ENCODE results near the gene OR52H1. TPM values are rescaled to one million over a fixed set of nuclear protein-coding genes. Genes with fewer than 3 reads are reported as not detected.

Gene OR52H1
- total and polyA plus RNA-seq, 9 donors = 0.07 to 3.6 (median 0.66) TPM; not detected in 1

DNA sequence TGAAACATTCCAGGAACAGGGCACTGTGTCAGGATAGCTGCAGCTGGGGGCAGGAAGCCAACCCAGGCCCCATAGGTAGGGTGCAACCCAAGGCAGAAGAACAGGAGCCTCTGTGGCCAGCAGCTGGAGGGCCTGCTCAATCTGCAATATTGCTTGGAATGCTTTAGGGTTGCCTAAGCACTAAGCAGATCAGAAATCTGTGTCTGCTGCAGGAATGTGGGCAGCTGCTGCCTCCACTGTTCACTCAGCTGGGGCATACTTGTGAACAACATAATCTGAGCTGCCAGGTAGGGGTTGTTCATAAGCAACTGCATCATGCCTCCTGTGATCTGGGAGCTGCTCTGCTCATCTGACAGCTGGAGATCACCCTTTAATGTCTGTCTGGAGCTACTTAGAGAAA is 33.5 kb downstream of the OR52H1 start:
- TF ChIP-seq EP300 (IDR thresholded peaks at IDR 0.05) (no peak), POLR2A (IDR thresholded peaks at IDR 0.05) (no peak)
- TF ChIP-seq, protein P1, sequence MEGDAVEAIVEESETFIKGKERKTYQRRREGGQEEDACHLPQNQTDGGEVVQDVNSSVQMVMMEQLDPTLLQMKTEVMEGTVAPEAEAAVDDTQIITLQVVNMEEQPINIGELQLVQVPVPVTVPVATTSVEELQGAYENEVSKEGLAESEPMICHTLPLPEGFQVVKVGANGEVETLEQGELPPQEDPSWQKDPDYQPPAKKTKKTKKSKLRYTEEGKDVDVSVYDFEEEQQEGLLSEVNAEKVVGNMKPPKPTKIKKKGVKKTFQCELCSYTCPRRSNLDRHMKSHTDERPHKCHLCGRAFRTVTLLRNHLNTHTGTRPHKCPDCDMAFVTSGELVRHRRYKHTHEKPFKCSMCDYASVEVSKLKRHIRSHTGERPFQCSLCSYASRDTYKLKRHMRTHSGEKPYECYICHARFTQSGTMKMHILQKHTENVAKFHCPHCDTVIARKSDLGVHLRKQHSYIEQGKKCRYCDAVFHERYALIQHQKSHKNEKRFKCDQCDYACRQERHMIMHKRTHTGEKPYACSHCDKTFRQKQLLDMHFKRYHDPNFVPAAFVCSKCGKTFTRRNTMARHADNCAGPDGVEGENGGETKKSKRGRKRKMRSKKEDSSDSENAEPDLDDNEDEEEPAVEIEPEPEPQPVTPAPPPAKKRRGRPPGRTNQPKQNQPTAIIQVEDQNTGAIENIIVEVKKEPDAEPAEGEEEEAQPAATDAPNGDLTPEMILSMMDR (IDR thresholded peaks at IDR 0.05) = no peak
- Histone ChIP-seq H3K27ac (no peak overlapping the region), H3K4me3 (no peak overlapping the region), H3K4me1 (ENCODE audit: insufficient read depth) (no peaks in the 10 kb centered on the region), H3K9me3 (no peaks in the 10 kb centered on the region), H3K36me3 (no peaks in the 10 kb centered on the region), H3K27me3 (no peaks in the 10 kb centered on the region)
- intact Hi-C loops (cut with DNase I) = no loop called here
- DNase-seq = no peak

DNA sequence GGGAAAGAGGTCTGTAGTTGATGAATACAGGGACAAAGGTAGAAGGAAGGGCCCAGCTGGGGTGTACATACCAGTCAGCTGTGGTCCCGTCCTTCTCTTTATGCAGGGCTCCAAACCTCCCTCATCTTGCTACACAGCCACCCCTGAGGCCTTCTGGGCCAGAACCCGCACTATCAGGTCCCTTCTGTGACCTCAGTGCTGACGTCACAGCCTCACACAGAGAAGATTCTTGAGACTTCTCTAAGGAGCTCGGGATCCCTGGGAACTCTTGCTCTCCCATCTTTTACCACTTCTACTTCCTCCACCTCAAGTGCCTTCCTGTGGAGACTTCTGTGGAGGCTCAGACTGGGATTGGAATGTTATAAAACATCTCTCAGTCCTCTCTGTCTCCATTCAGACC is 38.5 kb downstream of the OR52H1 start, which contains the start of gene UBQLN3:
UBQLN3 (minus strand) TSS at position 155 of the 400 bp plus-strand sequence. CDS start 399 bp downstream, outside the sequence.
- Histone ChIP-seq H3K27me3 (no peaks in the 10 kb centered on the region), H3K36me3 (no peaks in the 10 kb centered on the region), H3K9me3 (no peaks in the 10 kb centered on the region), H3K4me3 (no peak within 1 kb of the TSS), H3K4me1 (ENCODE audit: insufficient read depth) (no peaks in the 10 kb centered on the region), H3K27ac (no peak within 1 kb of the TSS)
- DNase-seq = no peak
- WGBS, 3 donors = 81 to 88% (median 84%) methylated on average over 4 of the region's 4 CpGs
- TF ChIP-seq POLR2A (IDR thresholded peaks at IDR 0.05) = no peak
- TF ChIP-seq EP300 (IDR thresholded peaks at IDR 0.05) = no peak
- TF ChIP-seq, protein P1 (IDR thresholded peaks at IDR 0.05) = no peak
- intact Hi-C loops (cut with DNase I) = no loop called here

DNA sequence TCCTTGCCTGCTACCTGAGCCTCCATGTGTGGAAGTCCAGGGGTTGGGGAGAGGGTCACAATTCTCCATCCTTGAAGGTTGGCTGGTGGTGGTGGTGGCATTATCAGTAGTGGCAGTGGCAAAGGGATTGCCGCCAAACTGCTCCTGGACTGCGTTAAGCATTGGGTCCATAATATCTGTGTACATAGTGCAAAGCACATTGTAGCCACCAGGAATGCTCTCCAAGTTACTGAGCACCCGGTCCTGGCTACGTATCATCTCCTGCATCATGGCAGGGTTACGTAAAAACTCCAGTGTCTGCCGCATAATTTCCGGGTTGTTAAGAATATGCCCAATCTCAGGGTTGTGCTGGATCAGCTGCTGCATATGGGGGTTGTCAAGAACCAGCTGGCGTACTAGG is 39.7 kb downstream of the OR52H1 start:
- H3K36me3 ChIP-seq = no peaks in the 10 kb centered on the region
- H3K9me3 ChIP-seq = no peaks in the 10 kb centered on the region
- H3K4me1 ChIP-seq (ENCODE audit: insufficient read depth) = no peaks in the 10 kb centered on the region
- intact Hi-C loops (cut with DNase I) = no loop called here
- no peak for DNase-seq
- TF ChIP-seq, protein P1 (IDR thresholded peaks at IDR 0.05) = no peak
- WGBS, 3 donors = 93 to 96% (median 95%) methylated on average over 8 of the region's 8 CpGs
- no peak overlapping the region for H3K27ac ChIP-seq
- H3K4me3 ChIP-seq = no peak overlapping the region
- H3K27me3 ChIP-seq = no peaks in the 10 kb centered on the region

DNA sequence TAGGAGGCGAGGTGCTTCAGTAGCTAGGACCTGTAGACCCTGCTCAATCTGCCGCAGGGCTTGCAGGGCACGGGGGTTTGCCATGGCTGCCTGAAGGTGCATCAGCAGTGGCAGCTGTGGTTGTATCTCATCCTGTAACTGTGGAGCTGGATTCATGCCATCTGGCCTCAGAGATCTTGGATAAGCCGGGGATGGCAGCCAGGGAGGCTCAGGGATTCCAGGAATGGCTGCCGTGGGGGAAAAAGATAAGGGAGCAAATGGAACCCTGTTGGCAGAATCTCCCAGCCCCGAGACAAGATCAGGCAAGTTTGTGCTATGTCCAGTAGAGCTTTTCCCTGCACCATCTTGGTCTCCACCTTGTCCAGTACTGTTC is 40.4 kb downstream of the OR52H1 start:
- no peaks in the 10 kb centered on the region for H3K9me3 ChIP-seq
- DNase-seq = no peak
- TF ChIP-seq EP300 (IDR thresholded peaks at IDR 0.05) (no peak), POLR2A (IDR thresholded peaks at IDR 0.05) (no peak)
- TF ChIP-seq, protein P1 (IDR thresholded peaks at IDR 0.05) = no peak
- H3K4me1 ChIP-seq (ENCODE audit: insufficient read depth) = no peaks in the 10 kb centered on the region
- H3K27ac ChIP-seq = no peak overlapping the region
- intact Hi-C loops (cut with DNase I) = no loop called here
- H3K4me3 ChIP-seq = no peak overlapping the region
- no peaks in the 10 kb centered on the region for H3K36me3 ChIP-seq
- no peaks in the 10 kb centered on the region for H3K27me3 ChIP-seq
- 69 to 75% (median 70%) methylated on average over 6 of the region's 6 CpGs for WGBS, 3 donors

All from ovary (tissue), 9 donors.